ENCODE results near the gene METTL23.
"Not testable (repeated sequence)": the region's sequence is repeated elsewhere in the genome, so short reads cannot be mapped to it uniquely, and the experiment has no call there.

Gene METTL23

GRCh38 chr17:76695059-76695831 is 31.4 kb upstream of the METTL23 start:
- H3K4me3 ChIP-seq (ENCODE audit: low read depth, low read length), result no peak overlapping the region

- H3K4me3 ChIP-seq (ENCODE audit: low read depth, low read length), result no peak overlapping the region
These were observed 29.6 kb upstream of the METTL23 start for GRCh38 chr17:76696763-76697701.

GRCh38 chr17:76697702-76698465 is 28.8 kb upstream of the METTL23 start:
- H3K4me3 ChIP-seq (ENCODE audit: low read depth, low read length), result no peak overlapping the region

- H3K4me3 ChIP-seq (ENCODE audit: low read depth, low read length), result not testable (repeated sequence)
These were observed 28.1 kb upstream of the METTL23 start for GRCh38 chr17:76698466-76698977.

- no peak overlapping the region for H3K4me3 ChIP-seq (ENCODE audit: low read depth, low read length)
These were observed 26.4 kb upstream of the METTL23 start for GRCh38 chr17:76700270-76700616.

- no peak overlapping the region for H3K4me3 ChIP-seq (ENCODE audit: low read depth, low read length)
These were observed 25.8 kb upstream of the METTL23 start for GRCh38 chr17:76700617-76701470.

GRCh38 chr17:76701471-76701967 is 25.1 kb upstream of the METTL23 start:
- H3K4me3 ChIP-seq (ENCODE audit: low read depth, low read length), result no peak overlapping the region

GRCh38 chr17:76702076-76702475 is 24.6 kb upstream of the METTL23 start:
- no peak overlapping the region for H3K4me3 ChIP-seq (ENCODE audit: low read depth, low read length)

- H3K4me3 ChIP-seq (ENCODE audit: low read depth, low read length), result no peak overlapping the region
These were observed 23.6 kb upstream of the METTL23 start for GRCh38 chr17:76702941-76703637.

- H3K4me3 ChIP-seq (ENCODE audit: low read depth, low read length), result no peak overlapping the region
These were observed 21.8 kb upstream of the METTL23 start for GRCh38 chr17:76704805-76705204.

- H3K4me3 ChIP-seq (ENCODE audit: low read depth, low read length), result no peak overlapping the region
These were observed 19.8 kb upstream of the METTL23 start for GRCh38 chr17:76706817-76707216.

- H3K4me3 ChIP-seq (ENCODE audit: low read depth, low read length), result no peak overlapping the region
These were observed 18.4 kb upstream of the METTL23 start for GRCh38 chr17:76707985-76708807.

GRCh38 chr17:76709077-76709950 is 17.3 kb upstream of the METTL23 start:
- H3K4me3 ChIP-seq (ENCODE audit: low read depth, low read length), result no peak overlapping the region

- peak overlapping the region; percentile 34 for H3K4me3 ChIP-seq (ENCODE audit: low read depth, low read length)
These were observed 16.4 kb upstream of the METTL23 start for GRCh38 chr17:76709951-76710862.

GRCh38 chr17:76710863-76711611 is 15.6 kb upstream of the METTL23 start, which contains the start of gene MXRA7:
MXRA7 (minus strand) TSS chr17:76710965; CDS start chr17:76710946, 19 bp downstream.
- H3K4me3 ChIP-seq (ENCODE audit: low read depth, low read length), result peak within 1 kb of the TSS; percentile 34

GRCh38 chr17:76712321-76712720 is 14.3 kb upstream of the METTL23 start:
- not testable (repeated sequence) for H3K4me3 ChIP-seq (ENCODE audit: low read depth, low read length)

Data from iPS-11a (cell line).